Measurements from ENCODE around the gene KDM6A. TPM values are rescaled to one million over a fixed set of nuclear protein-coding genes. Genes with fewer than 3 reads are reported as not detected.
A peak's percentile ranks its signal among the peaks of the same experiment; 100 is the strongest.
"Not testable (repeated sequence)": the region's sequence is repeated elsewhere in the genome, so short reads cannot be mapped to it uniquely, and the experiment has no call there.

The KDM6A gene
- total RNA-seq, result 18.1 TPM
- long read RNA-seq, full-length matches to known transcripts, result 2 of 15 reads
- long read RNA-seq, partial matches to known transcripts, result 6 of 15 reads
- long read RNA-seq, other reads (novel, unspliced or antisense), result 7 of 15 reads

DNA sequence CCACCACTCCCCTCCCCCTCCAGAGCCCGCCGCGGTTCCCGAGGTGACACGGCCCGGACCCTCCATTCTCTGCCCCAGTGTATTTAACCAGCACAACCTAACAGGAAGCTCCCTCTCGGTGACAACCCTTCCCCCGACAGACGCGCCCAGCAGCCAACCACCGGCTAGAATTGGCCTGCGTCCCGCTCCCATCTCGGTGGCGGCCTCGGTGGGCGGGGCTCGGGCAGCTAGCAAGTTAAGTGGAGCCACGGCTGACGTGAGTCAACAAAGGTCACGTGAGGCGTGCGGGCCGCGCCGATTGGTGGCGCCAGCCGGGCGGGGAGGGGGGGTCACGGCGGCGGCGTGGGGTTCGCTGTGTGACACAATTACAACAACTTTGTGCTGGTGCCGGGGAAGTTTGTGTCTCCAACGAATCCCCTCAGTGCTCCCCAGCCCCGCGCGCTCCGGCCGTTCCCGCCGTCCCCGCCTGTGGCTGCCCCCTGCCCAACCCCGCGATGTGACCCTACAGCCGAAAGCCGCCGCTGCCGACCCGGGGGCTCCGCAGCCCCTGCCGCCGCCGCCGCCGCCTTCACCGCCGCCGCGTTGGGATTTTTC is at the start of gene KDM6A:
TSS of gene KDM6A (plus strand) at position 368 of the 594 bp plus-strand sequence. CDS start 364 bp downstream, outside the sequence.
- peak; percentile 100 for DNase-seq (ENCODE audit: low spot score)
- intact Hi-C loops (cut with DNase I), result loop anchor here (5.0 to 10.0 kb wide), 4 partner anchors 89 to 328 kb away; partner anchors contain the start of gene FUNDC1

DNA sequence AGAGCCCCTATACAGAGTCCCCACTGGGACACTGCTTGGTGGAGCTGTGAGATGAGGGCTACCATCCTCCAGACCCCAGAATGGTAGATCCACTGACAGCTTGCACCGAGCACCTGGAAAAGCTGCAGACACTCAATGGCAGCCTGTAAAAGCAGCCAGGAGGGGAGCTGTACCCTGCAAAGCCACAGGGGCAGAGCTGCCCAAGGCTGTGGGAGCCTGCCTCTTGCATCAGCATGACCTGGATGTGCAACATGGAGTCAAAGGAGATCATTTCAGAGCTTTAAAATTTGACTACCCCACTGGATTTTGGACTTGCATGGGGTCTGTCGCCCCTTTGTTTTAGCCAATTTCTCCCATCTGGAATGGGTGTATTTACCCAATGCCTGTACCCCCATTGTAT is 49.8 kb upstream of the KDM6A start:
- intact Hi-C loops (cut with DNase I); DNase-seq (ENCODE audit: low spot score): not testable (repeated sequence)

DNA sequence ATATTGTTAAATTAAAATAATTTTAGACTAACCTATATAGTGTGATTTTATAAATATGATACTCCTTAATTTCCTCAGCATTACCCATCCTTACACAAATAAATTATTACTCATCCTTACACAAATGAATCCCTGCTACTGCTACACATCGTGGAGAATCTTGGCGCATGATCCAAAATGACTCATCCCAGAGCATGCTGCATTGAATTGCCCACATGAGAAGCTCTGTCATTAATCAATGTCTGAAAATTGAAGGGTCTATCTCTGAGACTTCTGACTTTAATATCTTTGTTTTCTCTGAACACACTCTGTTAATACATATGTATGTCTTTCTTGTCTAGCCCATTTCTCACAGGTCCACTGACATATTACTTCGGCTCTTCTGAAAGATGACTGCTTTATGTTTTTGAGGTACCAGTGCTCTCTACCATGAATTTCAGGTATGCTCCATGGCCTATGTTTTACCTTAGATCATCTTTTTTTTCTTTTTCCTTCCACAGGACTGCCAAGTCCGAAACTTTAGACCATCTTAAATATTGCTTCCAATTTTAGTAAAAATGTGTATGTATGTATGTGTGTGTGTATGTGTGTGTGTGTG is 44.9 kb upstream of the KDM6A start:
- intact Hi-C loops (cut with DNase I), result no loop called here
- no peak for DNase-seq (ENCODE audit: low spot score)

DNA sequence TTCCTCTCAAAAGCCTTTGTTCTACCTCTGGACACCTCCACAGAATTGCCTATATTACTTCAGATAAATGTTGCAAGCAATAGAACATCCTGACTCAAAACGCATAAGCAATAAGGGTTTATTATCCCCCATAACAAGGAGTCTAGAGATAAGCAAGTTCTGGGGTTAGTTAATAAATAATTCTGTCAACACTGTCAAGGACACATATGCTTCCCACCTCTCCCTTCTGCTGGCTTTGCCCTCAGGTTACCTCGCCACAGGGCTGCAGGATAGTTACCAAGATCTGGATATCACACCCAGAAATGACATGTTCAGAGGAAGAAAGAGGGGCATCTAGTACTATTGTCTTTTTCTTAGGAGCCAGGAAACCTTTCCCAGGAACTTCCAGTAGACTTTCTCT is 43.2 kb upstream of the KDM6A start:
- intact Hi-C loops (cut with DNase I), result no loop called here
- DNase-seq (ENCODE audit: low spot score), result no peak

DNA sequence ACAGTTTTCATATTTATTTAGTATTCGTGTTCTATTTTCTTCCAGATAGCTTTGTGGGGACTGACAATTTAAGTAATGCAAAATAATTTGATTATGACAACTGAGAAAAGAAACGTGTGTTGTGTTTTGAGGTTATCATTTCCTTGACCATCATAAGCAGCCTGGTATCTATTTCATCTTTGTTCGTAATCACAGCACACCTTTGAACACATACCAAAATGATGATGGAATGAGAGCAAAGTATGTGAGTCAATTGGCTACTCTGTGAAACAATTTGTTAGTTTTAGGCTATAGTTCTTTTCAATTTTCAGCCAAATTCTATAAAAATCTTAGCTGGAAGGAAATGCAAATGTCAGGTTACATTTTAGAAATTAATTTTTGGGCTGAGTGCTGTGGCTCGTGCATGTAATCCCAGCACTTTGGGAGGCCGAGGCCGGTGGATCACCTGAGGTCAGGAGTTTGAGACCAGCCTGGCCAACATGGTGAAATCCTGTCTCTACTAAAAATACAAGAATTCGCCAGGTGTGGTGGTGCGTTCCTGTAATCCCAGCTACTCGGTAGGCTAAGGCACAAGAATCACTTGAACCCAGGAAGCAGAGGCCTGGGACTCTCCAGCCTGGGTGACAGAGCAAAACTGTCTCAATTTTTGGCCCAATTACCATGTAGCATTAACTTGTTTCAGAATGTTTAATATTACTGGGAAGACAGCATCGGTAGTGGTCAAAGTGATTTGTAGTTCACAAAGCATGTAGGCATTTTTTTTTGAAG is 30.3 kb upstream of the KDM6A start:
- no peak for DNase-seq (ENCODE audit: low spot score)
- intact Hi-C loops (cut with DNase I), result no loop called here

DNA sequence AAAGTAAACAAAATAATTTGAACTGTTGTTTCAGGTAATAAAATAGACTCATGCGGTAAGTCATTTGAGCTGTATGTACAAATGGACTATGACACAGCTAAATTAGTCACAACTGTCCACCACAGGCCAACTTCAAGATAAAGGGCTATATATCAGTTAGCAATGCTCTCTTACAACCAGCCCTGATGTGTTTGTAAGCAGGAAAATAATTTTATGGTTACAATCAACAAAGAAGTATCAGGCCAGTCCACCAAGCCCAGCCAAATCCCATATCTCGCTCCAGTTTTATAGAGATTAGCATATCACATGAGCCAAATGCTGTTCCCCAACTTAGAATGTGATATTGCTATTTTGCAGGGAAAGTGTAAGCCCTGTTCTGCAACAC is 29.7 kb upstream of the KDM6A start:
- intact Hi-C loops (cut with DNase I), result no loop called here
- no peak for DNase-seq (ENCODE audit: low spot score)

- DNase-seq (ENCODE audit: low spot score), result no peak
- intact Hi-C loops (cut with DNase I), result no loop called here
These were observed 29.2 kb upstream of the KDM6A start, which contains the start of gene DUSP21 for GRCh38 chrX:44843753-44844152. TSS of gene DUSP21 (plus strand) at chrX:44844021. CDS start at chrX:44844133, 112 bp downstream.

DNA sequence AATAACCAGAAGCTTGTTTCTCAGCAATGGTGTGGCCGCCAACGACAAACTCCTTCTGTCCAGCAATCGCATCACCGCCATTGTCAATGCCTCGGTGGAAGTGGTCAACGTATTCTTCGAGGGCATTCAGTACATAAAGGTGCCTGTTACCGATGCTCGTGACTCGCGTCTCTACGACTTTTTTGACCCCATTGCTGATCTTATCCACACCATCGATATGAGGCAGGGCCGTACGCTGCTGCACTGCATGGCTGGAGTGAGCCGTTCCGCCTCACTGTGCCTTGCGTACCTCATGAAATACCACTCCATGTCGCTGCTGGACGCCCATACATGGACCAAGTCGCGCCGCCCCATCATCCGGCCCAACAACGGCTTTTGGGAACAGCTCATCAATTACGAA is 28.8 kb upstream of the KDM6A start:
- intact Hi-C loops (cut with DNase I), result no loop called here
- DNase-seq (ENCODE audit: low spot score), result no peak

GRCh38 chrX:44850891-44851290 is 22.1 kb upstream of the KDM6A start:
- intact Hi-C loops (cut with DNase I); DNase-seq (ENCODE audit: low spot score): not testable (repeated sequence)

DNA sequence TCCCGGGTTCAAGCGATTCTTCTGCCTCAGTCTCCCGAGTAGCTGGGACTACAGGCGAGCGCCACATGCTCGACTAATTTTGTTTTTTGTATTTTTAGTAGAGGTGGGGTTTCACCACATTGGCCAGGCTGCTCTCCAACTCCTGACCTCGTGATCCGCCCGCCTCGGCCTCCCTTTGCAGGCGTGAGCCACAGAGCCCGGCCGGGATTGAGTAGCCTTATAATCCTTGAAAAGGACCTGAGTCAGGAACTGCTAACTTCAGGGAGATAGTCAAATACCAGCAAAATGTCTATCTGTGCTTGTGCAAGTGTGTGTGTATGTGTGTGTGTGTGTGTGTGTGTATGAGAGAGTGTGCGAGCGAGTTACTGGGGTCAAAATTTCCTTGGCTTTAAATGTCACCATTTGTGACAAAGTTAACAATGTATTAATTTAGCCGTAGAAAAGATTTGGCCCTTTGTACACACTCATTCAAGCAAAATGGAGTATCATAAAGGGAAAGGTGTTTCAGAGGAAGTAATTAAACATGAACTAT is 1.8 kb upstream of the KDM6A start:
- intact Hi-C loops (cut with DNase I), result loop anchor here (5.0 to 10.0 kb wide), 4 partner anchors 91 to 326 kb away; partner anchors contain the start of gene FUNDC1
- no peak for DNase-seq (ENCODE audit: low spot score)

DNA sequence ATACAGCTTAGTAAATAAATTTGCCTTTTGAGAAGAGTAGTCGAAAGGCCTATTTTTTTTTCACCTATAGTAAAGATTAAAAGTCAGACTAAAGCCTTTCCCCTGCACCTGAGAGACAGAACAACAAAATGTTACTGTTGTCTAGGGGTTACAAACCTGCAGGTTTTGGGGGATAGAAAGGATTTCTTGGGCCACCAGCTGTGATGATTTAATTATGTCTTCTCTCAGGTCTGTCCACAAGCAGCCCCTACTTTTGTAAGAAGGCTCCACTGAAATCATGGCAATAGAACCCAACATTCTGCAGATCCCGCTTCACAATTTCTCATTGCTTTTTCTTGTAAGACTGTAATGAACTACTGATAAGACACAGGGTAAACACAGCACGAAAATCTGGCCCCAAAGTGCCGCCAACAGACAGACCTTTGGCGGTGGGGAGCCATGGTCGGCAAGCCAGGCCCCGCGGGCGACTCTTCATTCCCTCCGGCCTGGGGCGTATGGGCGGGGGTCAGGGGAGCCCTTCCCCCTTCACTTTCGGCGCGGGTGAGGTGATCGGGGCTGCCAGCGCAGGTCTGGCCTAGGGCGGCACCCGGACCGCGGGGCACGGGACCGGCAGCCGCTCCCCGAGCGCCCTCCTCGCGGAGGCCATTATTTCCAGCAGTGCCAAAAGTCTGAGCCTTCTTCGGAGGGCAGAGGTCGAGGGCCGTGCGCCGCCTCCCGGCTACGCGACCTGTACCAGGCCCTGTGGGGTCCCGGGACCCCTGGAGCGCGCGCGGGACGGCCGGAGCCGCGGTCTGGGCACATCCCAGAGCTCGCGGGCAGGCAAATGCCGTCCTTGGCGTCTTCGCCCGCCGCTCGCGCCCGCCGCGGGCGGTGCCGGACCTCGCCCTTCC is 812 bp upstream of the KDM6A start:
- intact Hi-C loops (cut with DNase I), result loop anchor here (5.0 to 10.0 kb wide), 4 partner anchors 90 to 327 kb away; partner anchors contain the start of gene FUNDC1
- DNase-seq (ENCODE audit: low spot score), result peak; percentile 84

DNA sequence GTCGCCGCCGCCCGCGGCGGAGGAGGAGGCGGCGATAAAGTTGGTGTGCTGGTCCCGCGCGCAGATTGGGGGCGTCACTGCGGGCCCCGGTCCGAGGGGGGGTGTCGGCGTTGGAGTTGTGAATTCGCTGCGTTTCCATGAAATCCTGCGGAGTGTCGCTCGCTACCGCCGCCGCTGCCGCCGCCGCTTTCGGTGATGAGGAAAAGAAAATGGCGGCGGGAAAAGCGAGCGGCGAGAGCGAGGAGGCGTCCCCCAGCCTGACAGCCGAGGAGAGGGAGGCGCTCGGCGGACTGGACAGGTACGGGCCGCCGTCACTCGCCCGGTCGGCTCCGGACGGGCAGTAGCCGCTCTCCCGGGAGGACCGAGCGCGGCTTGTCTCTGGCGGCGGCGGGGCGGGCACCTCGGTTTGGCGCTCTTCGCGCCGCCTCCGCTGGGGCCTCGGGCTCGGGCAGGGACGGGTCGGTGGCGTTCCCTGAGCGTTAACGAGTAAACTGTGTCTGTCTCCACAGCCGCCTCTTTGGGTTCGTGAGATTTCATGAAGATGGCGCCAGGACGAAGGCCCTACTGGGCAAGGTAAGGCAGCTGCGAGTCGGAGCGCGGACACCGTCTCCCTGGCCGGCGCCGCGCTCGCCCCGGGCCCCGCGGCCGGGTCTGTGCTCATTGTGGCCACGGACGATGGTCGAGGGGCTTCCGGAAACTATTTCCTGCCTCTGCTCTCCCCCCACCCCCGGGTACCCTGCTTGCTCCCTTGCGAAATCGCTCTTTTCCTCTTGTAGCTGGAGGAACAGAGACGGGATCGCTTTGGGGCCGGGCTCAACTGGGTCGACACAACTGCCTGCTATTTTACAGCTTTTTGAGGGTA is 658 bp downstream of the KDM6A start:
- DNase-seq (ENCODE audit: low spot score), result peak; percentile 81
- intact Hi-C loops (cut with DNase I), result loop anchor here (5.0 to 10.0 kb wide), 4 partner anchors 89 to 329 kb away; partner anchors contain the start of gene FUNDC1

DNA sequence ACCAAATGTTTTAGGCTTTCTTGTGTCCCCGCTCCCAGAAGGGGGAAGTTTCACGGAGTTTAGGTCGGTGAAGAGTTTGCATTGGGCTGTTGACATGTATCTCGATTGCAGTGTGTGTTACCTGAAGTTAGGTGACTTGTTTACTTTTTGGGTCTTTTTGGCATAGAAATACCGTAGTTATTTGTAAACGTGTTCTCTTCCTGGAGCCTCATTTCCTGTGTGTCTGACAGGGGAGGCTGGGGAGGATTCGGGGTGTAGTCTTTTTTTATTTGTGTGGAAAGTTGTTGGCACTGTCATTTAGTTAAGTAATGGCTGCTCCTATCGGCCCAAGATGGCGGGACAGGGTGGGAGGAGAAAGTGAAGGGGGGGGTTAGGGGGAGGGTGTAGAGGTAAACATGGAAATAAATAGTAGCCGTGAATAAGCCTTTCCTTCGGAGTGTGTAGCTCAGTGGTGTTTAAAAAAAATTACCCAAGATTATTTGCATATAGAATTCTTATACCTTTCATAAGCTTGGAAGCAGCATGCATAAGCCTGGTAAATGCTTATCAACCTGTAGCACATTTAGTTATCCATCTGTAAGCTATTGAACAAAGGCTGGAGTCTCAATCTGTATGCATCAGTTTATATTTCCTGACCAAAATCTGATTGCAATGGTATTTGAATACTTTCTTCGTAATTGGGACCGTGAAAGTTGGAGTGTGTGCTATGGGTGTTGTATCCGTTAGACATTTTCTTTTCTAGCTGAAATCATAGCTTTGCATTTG is 1.6 kb downstream of the KDM6A start:
- intact Hi-C loops (cut with DNase I), result loop anchor here (5.0 to 10.0 kb wide), 4 partner anchors 88 to 330 kb away; partner anchors contain the start of gene FUNDC1
- no peak for DNase-seq (ENCODE audit: low spot score)

- intact Hi-C loops (cut with DNase I), result loop anchor here (10.0 kb wide), 1 partner anchor 330 kb away; the partner anchor contains the start of gene FUNDC1
- DNase-seq (ENCODE audit: low spot score), result no peak
These were observed 2.1 kb downstream of the KDM6A start for GRCh38 chrX:44875185-44875489.

GRCh38 chrX:44876086-44876485 is 3.1 kb downstream of the KDM6A start:
- intact Hi-C loops (cut with DNase I), result loop anchor here (10.0 kb wide), 1 partner anchor 331 kb away; the partner anchor contains the start of gene FUNDC1
- no peak for DNase-seq (ENCODE audit: low spot score)

GRCh38 chrX:44876767-44877166 is 3.8 kb downstream of the KDM6A start:
- intact Hi-C loops (cut with DNase I), result loop anchor here (10.0 kb wide), 1 partner anchor 332 kb away; the partner anchor contains the start of gene FUNDC1
- no peak for DNase-seq (ENCODE audit: low spot score)

DNA sequence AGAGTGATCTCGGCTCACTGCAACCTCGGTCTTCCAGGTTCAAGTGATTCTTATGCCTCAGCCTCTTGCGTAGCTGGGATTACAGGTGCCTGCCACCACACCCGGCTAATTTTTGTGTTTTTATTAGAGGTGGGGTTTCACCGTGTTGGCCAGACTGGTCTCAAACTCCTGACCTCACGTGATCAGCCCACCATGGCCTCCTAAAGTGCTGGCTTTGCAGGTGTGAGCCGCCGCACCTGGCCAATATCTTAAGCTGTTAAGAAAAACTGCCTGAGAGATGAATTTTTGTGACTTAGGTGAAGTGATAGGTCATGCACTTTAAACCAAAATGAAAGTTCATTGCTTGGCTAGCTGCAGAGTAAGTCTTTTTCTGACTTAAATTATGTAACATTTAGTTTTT is 5.8 kb downstream of the KDM6A start:
- intact Hi-C loops (cut with DNase I), result loop anchor here (10.0 kb wide), 1 partner anchor 334 kb away; the partner anchor contains the start of gene FUNDC1
- DNase-seq (ENCODE audit: low spot score), result no peak
